Globus pallidus (tissue), 1 donor: ENCODE measurements around the gene SRGAP2B.
"Not testable (repeated sequence)": the region's sequence is repeated elsewhere in the genome, so short reads cannot be mapped to it uniquely, and the experiment has no call there.

ENCODE experiments used
- DNase-seq: peaks from one replicate; pipeline ENCODE4 v3.0.0-alpha.2; 2015; ENCODE audit warnings: low spot score

The SRGAP2B gene

GRCh38 chr1:145082483-145083255, 12.5 kb downstream of the SRGAP2B start:
- not testable (repeated sequence) for DNase-seq

- DNase-seq, result not testable (repeated sequence)
These were observed 14.9 kb downstream of the SRGAP2B start for GRCh38 chr1:145080193-145080592.

- not testable (repeated sequence) for DNase-seq
These were observed 15.4 kb downstream of the SRGAP2B start for GRCh38 chr1:145079737-145080136.

- not testable (repeated sequence) for DNase-seq
These were observed 16.2 kb downstream of the SRGAP2B start for GRCh38 chr1:145078787-145079370.

- not testable (repeated sequence) for DNase-seq
These were observed 17.0 kb downstream of the SRGAP2B start for GRCh38 chr1:145077872-145078786.

- DNase-seq, result not testable (repeated sequence)
These were observed 18.3 kb downstream of the SRGAP2B start for GRCh38 chr1:145076877-145077276.

- not testable (repeated sequence) for DNase-seq
These were observed 21.0 kb downstream of the SRGAP2B start for GRCh38 chr1:145074021-145074559.

GRCh38 chr1:145071569-145071968, 23.6 kb downstream of the SRGAP2B start:
- not testable (repeated sequence) for DNase-seq

GRCh38 chr1:145066486-145066885, 28.6 kb downstream of the SRGAP2B start:
- not testable (repeated sequence) for DNase-seq

- not testable (repeated sequence) for DNase-seq
These were observed 29.8 kb downstream of the SRGAP2B start for GRCh38 chr1:145065194-145065826.

- DNase-seq, result not testable (repeated sequence)
These were observed 31.0 kb downstream of the SRGAP2B start for GRCh38 chr1:145063941-145064648.

- not testable (repeated sequence) for DNase-seq
These were observed 31.8 kb downstream of the SRGAP2B start for GRCh38 chr1:145063285-145063684.

GRCh38 chr1:145058184-145058583, 36.9 kb downstream of the SRGAP2B start:
- DNase-seq, result not testable (repeated sequence)

GRCh38 chr1:145055217-145055760, 39.8 kb downstream of the SRGAP2B start:
- DNase-seq, result not testable (repeated sequence)

- not testable (repeated sequence) for DNase-seq
These were observed 41.7 kb downstream of the SRGAP2B start for GRCh38 chr1:145053428-145053827.

GRCh38 chr1:145052019-145052776, 42.9 kb downstream of the SRGAP2B start:
- DNase-seq, result not testable (repeated sequence)

- not testable (repeated sequence) for DNase-seq
These were observed 46.8 kb downstream of the SRGAP2B start for GRCh38 chr1:145048181-145048856.

- DNase-seq, result not testable (repeated sequence)
These were observed 47.6 kb downstream of the SRGAP2B start for GRCh38 chr1:145047553-145047952.
